ENCODE measurements around the gene AGBL4. TPM values are rescaled to one million over a fixed set of nuclear protein-coding genes. Genes with fewer than 3 reads are reported as not detected.

AGBL4 gene
- polyA plus RNA-seq, 1 experiment: not detected

DNA sequence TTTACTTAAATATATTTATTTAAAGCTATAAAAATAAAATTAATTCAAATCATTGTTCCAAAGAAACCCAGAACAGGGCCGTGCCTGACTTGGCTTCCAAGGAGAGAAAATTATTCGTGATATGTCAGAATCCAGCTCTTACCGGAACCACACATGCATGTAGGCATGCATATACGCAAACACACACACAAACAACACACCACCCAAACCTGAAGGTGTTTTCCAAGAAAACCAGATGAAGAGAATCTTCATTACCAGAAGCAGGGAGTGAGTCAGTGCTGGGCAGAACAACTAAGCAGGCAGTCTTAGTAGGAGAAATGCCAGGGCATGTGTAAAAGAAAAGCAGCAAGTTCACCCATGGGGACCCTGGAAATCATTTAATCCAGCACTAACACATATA is 815.0 kb downstream of the AGBL4 start:
- TF ChIP-seq, protein P1, sequence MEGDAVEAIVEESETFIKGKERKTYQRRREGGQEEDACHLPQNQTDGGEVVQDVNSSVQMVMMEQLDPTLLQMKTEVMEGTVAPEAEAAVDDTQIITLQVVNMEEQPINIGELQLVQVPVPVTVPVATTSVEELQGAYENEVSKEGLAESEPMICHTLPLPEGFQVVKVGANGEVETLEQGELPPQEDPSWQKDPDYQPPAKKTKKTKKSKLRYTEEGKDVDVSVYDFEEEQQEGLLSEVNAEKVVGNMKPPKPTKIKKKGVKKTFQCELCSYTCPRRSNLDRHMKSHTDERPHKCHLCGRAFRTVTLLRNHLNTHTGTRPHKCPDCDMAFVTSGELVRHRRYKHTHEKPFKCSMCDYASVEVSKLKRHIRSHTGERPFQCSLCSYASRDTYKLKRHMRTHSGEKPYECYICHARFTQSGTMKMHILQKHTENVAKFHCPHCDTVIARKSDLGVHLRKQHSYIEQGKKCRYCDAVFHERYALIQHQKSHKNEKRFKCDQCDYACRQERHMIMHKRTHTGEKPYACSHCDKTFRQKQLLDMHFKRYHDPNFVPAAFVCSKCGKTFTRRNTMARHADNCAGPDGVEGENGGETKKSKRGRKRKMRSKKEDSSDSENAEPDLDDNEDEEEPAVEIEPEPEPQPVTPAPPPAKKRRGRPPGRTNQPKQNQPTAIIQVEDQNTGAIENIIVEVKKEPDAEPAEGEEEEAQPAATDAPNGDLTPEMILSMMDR (IDR thresholded peaks at IDR 0.05; ENCODE audit: low read depth, low read length): no peak
- no peak overlapping the region for H3K27ac ChIP-seq (ENCODE audit: low read depth, low read length)
- ChIA-PET CTCF (no interaction called here), POLR2A (no interaction called here)
- no peak overlapping the region for H3K4me3 ChIP-seq (ENCODE audit: low read depth, low read length)
- H3K9me3 ChIP-seq (ENCODE audit: control insufficient read depth, insufficient read depth, low read length): peaks cover 3% of the 10 kb centered on the region; the same call in 1 of the 2 replicates
- H3K27me3 ChIP-seq (ENCODE audit: control insufficient read depth, insufficient read depth, low read length): no peaks in the 10 kb centered on the region
- DNase-seq (ENCODE audit: low read depth, low spot score): no peak

DNA sequence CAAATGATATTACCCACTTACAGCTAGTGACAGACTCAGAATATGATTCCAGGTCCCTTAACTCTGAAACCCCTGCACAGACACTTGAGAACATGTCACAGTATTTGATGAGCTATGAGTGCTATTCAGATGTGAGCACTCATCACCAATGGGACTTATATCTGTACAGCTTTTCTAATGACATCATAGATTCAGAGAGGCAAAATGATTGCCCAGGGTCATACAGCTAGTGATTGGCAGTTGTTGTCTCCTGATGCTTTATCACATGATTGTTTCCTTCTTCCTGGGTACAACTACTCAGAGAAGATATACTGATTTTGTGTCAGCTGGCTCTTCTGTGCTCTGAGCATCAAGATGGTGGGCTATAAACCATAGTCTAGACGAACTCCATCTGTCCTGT is 819.0 kb downstream of the AGBL4 start:
- ChIA-PET POLR2A (no interaction called here), CTCF (interaction anchor here (0.5 kb wide), 1 partner anchor 1530 kb away, joined by 3 read pairs; no protein-coding TSS in a partner anchor)
- peaks cover 3% of the 10 kb centered on the region; the same call in 1 of the 2 replicates for H3K9me3 ChIP-seq (ENCODE audit: control insufficient read depth, insufficient read depth, low read length)
- TF ChIP-seq, protein P1 (IDR thresholded peaks at IDR 0.05; ENCODE audit: low read depth, low read length): no peak
- no peaks in the 10 kb centered on the region for H3K27me3 ChIP-seq (ENCODE audit: control insufficient read depth, insufficient read depth, low read length)
- H3K27ac ChIP-seq (ENCODE audit: low read depth, low read length): no peak overlapping the region
- H3K4me3 ChIP-seq (ENCODE audit: low read depth, low read length): no peak overlapping the region
- DNase-seq (ENCODE audit: low read depth, low spot score): no peak

DNA sequence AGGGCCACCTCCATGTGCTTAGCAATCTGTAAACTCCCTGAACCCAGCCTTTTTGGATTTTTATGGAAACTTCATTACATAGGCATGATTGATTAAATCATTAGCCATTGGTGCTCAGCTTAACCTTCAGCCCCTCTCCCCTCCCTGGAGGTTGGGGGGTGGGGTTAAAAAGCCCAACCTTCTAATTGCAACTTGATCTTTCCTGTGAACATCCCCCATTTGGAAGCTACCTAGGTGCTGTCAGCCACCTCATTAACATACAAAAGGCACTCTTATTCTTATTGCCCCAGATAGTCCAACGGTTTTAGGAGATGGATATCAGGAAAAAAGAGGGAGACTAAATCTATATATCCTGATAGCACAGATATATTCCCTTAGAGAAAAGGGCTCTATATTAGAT is 823.0 kb downstream of the AGBL4 start:
- no peak overlapping the region for H3K27ac ChIP-seq (ENCODE audit: low read depth, low read length)
- ChIA-PET POLR2A (no interaction called here), CTCF (no interaction called here)
- H3K4me3 ChIP-seq (ENCODE audit: low read depth, low read length): no peak overlapping the region
- no peaks in the 10 kb centered on the region for H3K27me3 ChIP-seq (ENCODE audit: control insufficient read depth, insufficient read depth, low read length)
- peaks cover 19% of the 10 kb centered on the region for H3K9me3 ChIP-seq (ENCODE audit: control insufficient read depth, insufficient read depth, low read length)
- TF ChIP-seq, protein P1 (IDR thresholded peaks at IDR 0.05; ENCODE audit: low read depth, low read length): no peak
- no peak for DNase-seq (ENCODE audit: low read depth, low spot score)

DNA sequence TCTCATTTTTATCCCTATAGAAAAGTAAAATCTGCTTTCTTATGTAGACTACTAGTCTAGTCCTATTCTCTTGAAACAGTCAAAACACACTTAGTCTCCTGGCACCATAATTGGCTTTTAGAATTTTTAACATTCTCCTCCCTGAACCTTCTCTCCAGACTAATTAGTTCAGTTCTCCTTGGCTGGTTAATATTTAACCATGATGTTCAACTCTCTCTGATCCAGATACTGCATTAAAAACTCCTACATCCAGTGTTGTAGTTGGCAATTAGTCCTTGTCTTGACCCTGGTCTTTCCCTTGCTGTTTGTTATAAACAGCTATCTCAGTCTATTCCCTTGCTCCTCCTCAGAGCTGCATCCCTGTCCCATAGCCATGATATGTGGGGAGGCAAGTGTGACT is 824.2 kb downstream of the AGBL4 start:
- TF ChIP-seq, protein P1 (IDR thresholded peaks at IDR 0.05; ENCODE audit: low read depth, low read length): no peak
- DNase-seq (ENCODE audit: low read depth, low spot score): no peak
- H3K27ac ChIP-seq (ENCODE audit: low read depth, low read length): no peak overlapping the region
- no peaks in the 10 kb centered on the region for H3K27me3 ChIP-seq (ENCODE audit: control insufficient read depth, insufficient read depth, low read length)
- ChIA-PET CTCF (no interaction called here), POLR2A (no interaction called here)
- H3K9me3 ChIP-seq (ENCODE audit: control insufficient read depth, insufficient read depth, low read length): peaks cover 22% of the 10 kb centered on the region
- H3K4me3 ChIP-seq (ENCODE audit: low read depth, low read length): no peak overlapping the region

DNA sequence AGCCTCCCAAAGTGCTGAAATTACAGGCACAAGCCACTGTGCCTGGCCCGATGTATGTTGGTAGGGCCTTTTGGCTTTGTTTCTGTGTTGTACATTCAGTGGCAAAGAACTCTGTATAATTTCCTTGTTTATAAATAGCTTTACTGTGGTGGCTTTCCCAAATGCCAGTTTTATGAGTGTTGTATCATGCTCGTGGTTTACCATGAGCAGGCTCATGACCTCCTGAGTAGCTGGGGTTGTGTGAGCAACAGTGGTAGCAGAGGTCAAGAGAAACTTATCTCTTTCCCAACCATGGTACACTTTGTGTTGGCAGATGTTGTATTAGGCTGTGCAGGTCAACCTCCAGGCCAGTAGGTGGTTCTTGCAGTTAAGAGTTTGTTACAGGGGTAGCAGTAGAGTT is 826.7 kb downstream of the AGBL4 start:
- Histone ChIP-seq H3K4me3 (ENCODE audit: low read depth, low read length) (no peak overlapping the region), H3K9me3 (ENCODE audit: control insufficient read depth, insufficient read depth, low read length) (peaks cover 25% of the 10 kb centered on the region), H3K27ac (ENCODE audit: low read depth, low read length) (no peak overlapping the region), H3K27me3 (ENCODE audit: control insufficient read depth, insufficient read depth, low read length) (no peaks in the 10 kb centered on the region)
- POLR2A ChIA-PET: no interaction called here
- TF ChIP-seq, protein P1 (IDR thresholded peaks at IDR 0.05; ENCODE audit: low read depth, low read length): no peak
- CTCF ChIA-PET: no interaction called here
- no peak for DNase-seq (ENCODE audit: low read depth, low spot score)

Data from AG04450 (cell line).